ENCODE data around the gene GABRA5. TPM values are rescaled to one million over a fixed set of nuclear protein-coding genes. Genes with fewer than 3 reads are reported as not detected.

Gene GABRA5
- total RNA-seq, 2 donors from 2014 or later, result not detected

GRCh38 chr15:26974120-26974780 is 107.4 kb downstream of the GABRA5 start:
- ATAC-seq (ENCODE audit: insufficient number of reproducible peaks, low FRiP score, low read depth), result no peak
- no peak for TF ChIP-seq CTCF (IDR thresholded peaks at IDR 0.05)
- H3K36me3 ChIP-seq, result no peaks in the 10 kb centered on the region

DNA sequence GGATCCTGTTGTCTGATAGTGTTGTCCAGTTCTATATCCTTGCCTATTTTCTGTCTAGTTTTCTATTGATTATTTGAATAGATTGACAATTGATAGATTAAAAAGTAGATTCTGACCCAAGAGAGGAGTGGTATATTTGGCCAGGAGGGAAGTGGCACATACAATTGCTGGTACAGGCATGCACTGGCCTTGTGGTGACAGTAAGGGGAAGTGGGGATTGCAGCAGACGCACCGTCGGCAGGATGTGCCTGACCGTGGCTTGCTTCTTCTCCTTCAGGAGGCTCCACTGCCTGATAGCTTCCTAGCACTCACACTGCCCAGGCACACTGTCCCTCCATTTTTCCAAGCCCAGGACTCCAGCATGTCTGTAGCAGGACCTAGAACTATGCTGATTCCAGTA is 114.6 kb downstream of the GABRA5 start:
- Histone ChIP-seq H3K27me3 (replicated peaks; ENCODE audit: insufficient read depth) (no peaks in the 10 kb centered on the region), H3K27ac (no peak overlapping the region), H3K4me3 (no peak overlapping the region), H3K9me3 (no peaks in the 10 kb centered on the region), H3K36me3 (no peaks in the 10 kb centered on the region), H3K4me1 (ENCODE audit: control insufficient read depth in 1 of 2, low read depth in 2 of 2) (no peaks in the 10 kb centered on the region)
- ATAC-seq (ENCODE audit: insufficient number of reproducible peaks, low FRiP score, low read depth) (no peak), DNase-seq (ENCODE audit: low spot score) (no peak)
- no peak for TF ChIP-seq CTCF (IDR thresholded peaks at IDR 0.05)

More at GRCh38 chr15:26974120-26974780, 107.4 kb downstream of the GABRA5 start:
- no peak for DNase-seq (ENCODE audit: low spot score)
- H3K4me1 ChIP-seq (ENCODE audit: control insufficient read depth in 1 of 2, low read depth in 2 of 2), result no peaks in the 10 kb centered on the region
- no peaks in the 10 kb centered on the region for H3K9me3 ChIP-seq
- no peak overlapping the region for H3K4me3 ChIP-seq
- no peak overlapping the region for H3K27ac ChIP-seq
- no peaks in the 10 kb centered on the region for H3K27me3 ChIP-seq (replicated peaks; ENCODE audit: insufficient read depth)

GRCh38 chr15:26983822-26984221 is 117.0 kb downstream of the GABRA5 start:
- H3K27ac ChIP-seq, result no peak overlapping the region
- no peaks in the 10 kb centered on the region for H3K27me3 ChIP-seq (replicated peaks; ENCODE audit: insufficient read depth)
- no peak for ATAC-seq (ENCODE audit: insufficient number of reproducible peaks, low FRiP score, low read depth)
- no peaks in the 10 kb centered on the region for H3K36me3 ChIP-seq
- no peak overlapping the region for H3K4me3 ChIP-seq
- no peaks in the 10 kb centered on the region for H3K4me1 ChIP-seq (ENCODE audit: control insufficient read depth in 1 of 2, low read depth in 2 of 2)
- DNase-seq (ENCODE audit: low spot score), result no peak
- TF ChIP-seq CTCF (IDR thresholded peaks at IDR 0.05), result no peak
- H3K9me3 ChIP-seq, result no peaks in the 10 kb centered on the region

DNA sequence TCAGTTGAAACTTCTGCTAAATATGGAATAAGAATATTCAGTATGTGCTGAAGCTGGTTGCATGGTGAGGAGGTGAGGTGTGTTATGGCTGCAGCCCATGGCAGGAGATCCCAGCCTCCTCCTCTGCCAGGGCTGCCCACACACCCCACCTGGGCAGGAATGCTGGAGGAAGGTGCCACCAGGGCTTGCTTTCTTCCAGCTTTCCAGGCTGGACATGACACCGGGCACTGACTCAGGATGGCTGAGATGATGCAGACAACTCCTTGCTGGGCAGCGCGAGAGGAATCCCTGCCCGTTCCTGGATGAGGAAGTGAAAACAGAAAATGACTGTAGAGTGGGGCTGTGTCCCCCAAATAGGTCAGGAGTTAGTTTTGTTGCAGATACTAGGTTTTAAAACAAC is 118.2 kb downstream of the GABRA5 start:
- ATAC-seq (ENCODE audit: insufficient number of reproducible peaks, low FRiP score, low read depth), result no peak
- Histone ChIP-seq H3K36me3 (no peaks in the 10 kb centered on the region), H3K4me3 (no peak overlapping the region), H3K4me1 (ENCODE audit: control insufficient read depth in 1 of 2, low read depth in 2 of 2) (no peaks in the 10 kb centered on the region), H3K27me3 (replicated peaks; ENCODE audit: insufficient read depth) (no peaks in the 10 kb centered on the region), H3K9me3 (no peaks in the 10 kb centered on the region), H3K27ac (no peak overlapping the region)
- no peak for DNase-seq (ENCODE audit: low spot score)
- TF ChIP-seq CTCF (IDR thresholded peaks at IDR 0.05), result no peak

DNA sequence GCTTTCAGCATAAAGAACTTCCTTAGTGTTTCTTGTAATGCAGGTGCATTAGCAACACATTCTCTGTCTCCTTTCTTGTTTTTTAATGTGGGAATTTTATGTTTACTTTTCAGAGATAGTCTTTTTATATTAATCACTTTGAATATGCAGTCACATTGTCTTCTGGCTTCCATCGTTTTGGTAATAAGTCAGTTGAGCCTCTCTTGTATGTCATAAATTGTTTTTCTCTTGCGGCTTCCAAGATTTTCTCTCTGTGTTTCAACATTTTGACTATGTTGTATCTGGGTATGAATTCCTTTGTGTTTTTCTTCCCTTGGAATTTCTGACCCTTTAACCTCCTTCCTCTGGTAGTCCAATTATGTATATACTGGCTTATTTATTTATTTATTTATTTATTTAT is 129.4 kb downstream of the GABRA5 start:
- Histone ChIP-seq H3K27ac (no peak overlapping the region), H3K36me3 (no peaks in the 10 kb centered on the region), H3K9me3 (no peaks in the 10 kb centered on the region), H3K4me1 (ENCODE audit: control insufficient read depth in 1 of 2, low read depth in 2 of 2) (no peaks in the 10 kb centered on the region), H3K4me3 (no peak overlapping the region), H3K27me3 (replicated peaks; ENCODE audit: insufficient read depth) (no peaks in the 10 kb centered on the region)
- no peak for ATAC-seq (ENCODE audit: insufficient number of reproducible peaks, low FRiP score, low read depth)
- DNase-seq (ENCODE audit: low spot score), result no peak
- no peak for TF ChIP-seq CTCF (IDR thresholded peaks at IDR 0.05)

Other genes starting within 250 kb of the GABRA5 start
- gene GABRB3, start 94.0 kb upstream of the GABRA5 start, total RNA-seq, result 1 to 10 TPM in 1 of 2 donors, under 1 TPM in 1; 0.54 to 2.0 TPM
- gene GABRG3, start 104.1 kb downstream of the GABRA5 start, total RNA-seq, result not detected